Esophagus squamous epithelium (tissue), 4 donors: ENCODE data around the gene IRF9.

Source experiments
- POLR2A ChIP-seq, 4 donors: fragments of 450-650 bp; IDR thresholded peaks; one replicate each; pipeline ENCODE4 v1.6.1; 2017; ENCODE audit warnings: antibody characterized with exemption in 4 of 4, mild to moderate bottlenecking in 4 of 4, moderate library complexity in 3 of 4
- TF ChIP-seq, protein P1 (sequence below), 6 experiments: fragments of 450-650 bp in 4 of 6; fragments of 200-600 bp in 2 of 6; sonication (generic) in 2 of 6; IDR thresholded peaks; one replicate each; pipeline ENCODE4 v1.5.1; 2016 to 2019; ENCODE audit warnings: antibody characterized with exemption in 6 of 6, mild to moderate bottlenecking in 4 of 6, moderate library complexity in 4 of 6

DNA sequence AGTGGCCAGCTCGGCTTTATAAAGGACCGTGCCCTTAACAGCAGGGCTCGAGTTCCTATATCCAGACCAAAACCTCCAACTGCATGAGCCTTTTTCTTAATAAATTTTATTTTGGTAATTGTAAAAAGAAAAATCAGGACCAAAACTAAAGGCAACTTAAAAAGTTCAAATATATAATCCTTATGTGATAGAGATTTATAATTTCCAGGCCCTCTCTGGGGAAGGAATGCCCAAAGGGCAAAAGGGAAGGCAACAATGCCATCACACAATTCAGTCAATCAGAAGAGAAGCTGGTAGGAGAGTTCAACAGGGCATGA is 28.0 kb downstream of the IRF9 start:
- TF ChIP-seq, protein P1, sequence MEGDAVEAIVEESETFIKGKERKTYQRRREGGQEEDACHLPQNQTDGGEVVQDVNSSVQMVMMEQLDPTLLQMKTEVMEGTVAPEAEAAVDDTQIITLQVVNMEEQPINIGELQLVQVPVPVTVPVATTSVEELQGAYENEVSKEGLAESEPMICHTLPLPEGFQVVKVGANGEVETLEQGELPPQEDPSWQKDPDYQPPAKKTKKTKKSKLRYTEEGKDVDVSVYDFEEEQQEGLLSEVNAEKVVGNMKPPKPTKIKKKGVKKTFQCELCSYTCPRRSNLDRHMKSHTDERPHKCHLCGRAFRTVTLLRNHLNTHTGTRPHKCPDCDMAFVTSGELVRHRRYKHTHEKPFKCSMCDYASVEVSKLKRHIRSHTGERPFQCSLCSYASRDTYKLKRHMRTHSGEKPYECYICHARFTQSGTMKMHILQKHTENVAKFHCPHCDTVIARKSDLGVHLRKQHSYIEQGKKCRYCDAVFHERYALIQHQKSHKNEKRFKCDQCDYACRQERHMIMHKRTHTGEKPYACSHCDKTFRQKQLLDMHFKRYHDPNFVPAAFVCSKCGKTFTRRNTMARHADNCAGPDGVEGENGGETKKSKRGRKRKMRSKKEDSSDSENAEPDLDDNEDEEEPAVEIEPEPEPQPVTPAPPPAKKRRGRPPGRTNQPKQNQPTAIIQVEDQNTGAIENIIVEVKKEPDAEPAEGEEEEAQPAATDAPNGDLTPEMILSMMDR (IDR thresholded peaks at IDR 0.05), result no peak
- no peak for TF ChIP-seq POLR2A (IDR thresholded peaks at IDR 0.05)
